Measurements from ENCODE around the gene IFRD2. TPM values are rescaled to one million over a fixed set of nuclear protein-coding genes. Genes with fewer than 3 reads are reported as not detected.

The IFRD2 gene
- total and polyA plus RNA-seq, 2 of the 13 experiments (the other 11 are each of a cell fraction or from before 2014, with no cell fraction given): 32.8 to 96.1 TPM

DNA sequence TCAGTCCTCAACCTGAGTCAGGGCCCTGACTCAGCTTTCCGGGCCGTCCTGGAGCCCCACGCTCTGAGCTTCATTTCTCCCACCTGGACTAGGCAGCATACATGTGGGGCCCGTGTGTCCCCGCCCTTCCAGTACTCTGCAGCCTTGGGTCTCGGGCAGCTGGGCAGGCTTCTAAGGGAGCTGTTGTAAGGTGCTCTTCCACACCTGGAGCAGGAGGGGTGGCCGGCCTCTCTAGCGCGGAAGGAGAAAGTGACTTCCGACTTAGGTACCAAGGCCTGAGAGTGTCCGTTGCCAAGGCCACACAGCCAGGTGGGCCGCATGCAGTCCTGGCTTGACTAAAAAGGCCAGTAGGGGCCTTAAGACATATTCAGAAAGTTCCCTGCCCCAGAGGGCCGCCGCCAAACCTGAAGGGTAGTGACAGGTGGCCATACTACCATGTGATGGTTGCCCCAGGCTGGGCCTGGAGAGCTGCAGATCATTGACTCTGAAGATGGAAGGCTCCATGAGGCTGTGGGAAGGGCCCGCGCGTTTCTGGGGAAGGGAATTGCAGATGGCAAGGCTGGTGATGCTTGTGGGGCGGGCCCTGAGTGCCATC is 32.7 kb downstream of the IFRD2 start (continued):
- TF ChIP-seq, protein P1, sequence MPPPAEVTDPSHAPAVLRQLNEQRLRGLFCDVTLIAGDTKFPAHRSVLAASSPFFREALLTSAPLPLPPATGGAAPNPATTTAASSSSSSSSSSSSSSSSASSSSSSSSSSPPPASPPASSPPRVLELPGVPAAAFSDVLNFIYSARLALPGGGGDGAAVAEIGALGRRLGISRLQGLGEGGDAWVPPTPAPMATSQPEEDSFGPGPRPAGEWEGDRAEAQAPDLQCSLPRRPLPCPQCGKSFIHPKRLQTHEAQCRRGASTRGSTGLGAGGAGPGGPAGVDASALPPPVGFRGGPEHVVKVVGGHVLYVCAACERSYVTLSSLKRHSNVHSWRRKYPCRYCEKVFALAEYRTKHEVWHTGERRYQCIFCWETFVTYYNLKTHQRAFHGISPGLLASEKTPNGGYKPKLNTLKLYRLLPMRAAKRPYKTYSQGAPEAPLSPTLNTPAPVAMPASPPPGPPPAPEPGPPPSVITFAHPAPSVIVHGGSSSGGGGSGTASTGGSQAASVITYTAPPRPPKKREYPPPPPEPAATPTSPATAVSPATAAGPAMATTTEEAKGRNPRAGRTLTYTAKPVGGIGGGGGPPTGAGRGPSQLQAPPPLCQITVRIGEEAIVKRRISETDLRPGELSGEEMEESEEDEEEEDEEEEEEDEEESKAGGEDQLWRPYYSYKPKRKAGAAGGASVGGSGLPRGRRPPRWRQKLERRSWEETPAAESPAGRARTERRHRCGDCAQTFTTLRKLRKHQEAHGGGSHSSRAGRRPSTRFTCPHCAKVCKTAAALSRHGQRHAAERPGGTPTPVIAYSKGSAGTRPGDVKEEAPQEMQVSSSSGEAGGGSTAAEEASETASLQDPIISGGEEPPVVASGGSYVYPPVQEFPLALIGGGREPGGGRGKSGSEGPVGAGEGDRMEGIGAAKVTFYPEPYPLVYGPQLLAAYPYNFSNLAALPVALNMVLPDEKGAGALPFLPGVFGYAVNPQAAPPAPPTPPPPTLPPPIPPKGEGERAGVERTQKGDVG (CRISPR knock-in tag; IDR thresholded peaks at IDR 0.05; ENCODE audit: borderline replicate concordance): 0 out of 2 replicates have a peak, but pooled peaks have one; percentile 15
- TF ChIP-seq ZNF138 (CRISPR knock-in tag; IDR thresholded peaks at IDR 0.05; ENCODE audit: low read depth): no peak
- 0 out of 2 replicates have a peak, but pooled peaks have one; percentile 8 for TF ChIP-seq ZBTB43 (CRISPR knock-in tag; conservative IDR thresholded peaks at IDR 0.05)
- 0 out of 2 replicates have a peak, but pooled peaks have one; percentile 53 for TF ChIP-seq ZNF260 (CRISPR knock-in tag; IDR thresholded peaks at IDR 0.05; ENCODE audit: borderline replicate concordance, low read depth)
- TF ChIP-seq SIN3A (IDR thresholded peaks at IDR 0.05; ENCODE audit: borderline replicate concordance, low read depth, low read length): peak; percentile 44; the same call in 1 of the 2 replicates
- TF ChIP-seq BORCS8-MEF2B (CRISPR knock-in tag; IDR thresholded peaks at IDR 0.05): 0 out of 2 replicates have a peak, but pooled peaks have one; percentile 6
- no peak for TF ChIP-seq ZBTB40 (IDR thresholded peaks at IDR 0.05)
- TF ChIP-seq ZBTB40 (CRISPR knock-in tag; IDR thresholded peaks at IDR 0.05): 0 out of 2 replicates have a peak, but pooled peaks have one; percentile 16
- TF ChIP-seq ZNF329 (CRISPR knock-in tag; IDR thresholded peaks at IDR 0.05; ENCODE audit: low read depth): 0 out of 2 replicates have a peak, but pooled peaks have one; percentile 8
- no peak for TF ChIP-seq RCOR2 (CRISPR knock-in tag; IDR thresholded peaks at IDR 0.05)
- TF ChIP-seq ZNF747 (CRISPR knock-in tag; IDR thresholded peaks at IDR 0.05; ENCODE audit: borderline replicate concordance): no peak
- 0 out of 2 replicates have a peak, but pooled peaks have one; percentile 0 for TF ChIP-seq NFKBIZ (CRISPR knock-in tag; IDR thresholded peaks at IDR 0.05)
- TF ChIP-seq SP4 (CRISPR knock-in tag; IDR thresholded peaks at IDR 0.05): no peak
- no peak for TF ChIP-seq ZNF562 (CRISPR knock-in tag; IDR thresholded peaks at IDR 0.05; ENCODE audit: borderline replicate concordance)

All from HepG2 (cell line).